Measurements from ENCODE around the gene AGBL1.

AGBL1 gene

DNA sequence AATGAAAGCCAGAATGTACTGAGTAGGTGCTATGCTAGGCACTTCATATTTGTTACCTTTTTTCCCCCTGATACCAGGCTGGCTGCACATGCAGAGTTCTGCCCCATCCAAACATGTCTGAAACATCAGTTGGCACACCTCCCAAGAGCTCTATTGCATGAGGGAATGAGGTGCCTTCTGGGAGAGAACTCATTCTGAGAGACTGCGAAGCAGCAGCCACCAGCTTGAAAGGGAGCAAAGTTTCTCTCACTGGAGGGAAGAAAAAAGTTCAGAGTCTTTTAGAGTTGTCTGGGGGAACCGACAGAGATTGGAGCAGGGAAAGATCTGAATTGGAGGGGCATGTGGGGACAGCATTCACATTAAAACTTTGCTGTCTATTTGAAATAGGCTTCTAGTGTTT lies 84.1 kb downstream of the AGBL1 start:
- no peak for DNase-seq (ENCODE audit: low read depth in 2 of 2)

DNA sequence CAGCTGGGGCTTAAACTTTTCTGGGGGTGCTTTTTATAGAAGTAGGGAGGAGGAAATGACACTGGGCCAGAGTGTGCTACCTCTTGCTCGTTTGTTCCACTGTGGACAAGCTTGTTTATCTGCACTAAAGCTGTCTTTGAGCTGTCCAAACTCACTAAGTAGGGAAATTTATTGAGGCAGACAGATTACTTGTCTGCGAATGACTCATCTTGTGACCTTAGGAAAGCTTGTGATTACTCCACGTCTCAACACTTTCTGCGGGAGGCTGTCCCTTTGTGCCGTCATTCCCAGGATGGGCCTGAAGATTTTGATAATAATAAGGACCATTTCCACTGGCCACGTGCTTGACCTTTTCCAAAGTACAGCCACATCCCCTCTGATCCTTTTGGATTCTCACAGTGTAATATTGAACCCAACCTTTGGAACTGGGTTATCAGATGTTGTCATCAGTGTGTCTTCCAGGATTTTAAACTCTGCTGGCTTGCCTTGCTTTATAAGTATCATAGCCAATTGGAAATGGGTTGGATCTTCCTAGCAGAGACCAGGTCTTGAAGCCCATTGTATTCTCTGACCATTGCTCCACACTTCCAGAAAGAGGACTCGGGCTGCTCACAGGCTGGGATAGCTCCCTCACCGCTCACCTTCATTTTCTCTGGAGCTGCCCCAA lies 84.7 kb downstream of the AGBL1 start:
- DNase-seq (ENCODE audit: low read depth in 2 of 2) = no peak

DNA sequence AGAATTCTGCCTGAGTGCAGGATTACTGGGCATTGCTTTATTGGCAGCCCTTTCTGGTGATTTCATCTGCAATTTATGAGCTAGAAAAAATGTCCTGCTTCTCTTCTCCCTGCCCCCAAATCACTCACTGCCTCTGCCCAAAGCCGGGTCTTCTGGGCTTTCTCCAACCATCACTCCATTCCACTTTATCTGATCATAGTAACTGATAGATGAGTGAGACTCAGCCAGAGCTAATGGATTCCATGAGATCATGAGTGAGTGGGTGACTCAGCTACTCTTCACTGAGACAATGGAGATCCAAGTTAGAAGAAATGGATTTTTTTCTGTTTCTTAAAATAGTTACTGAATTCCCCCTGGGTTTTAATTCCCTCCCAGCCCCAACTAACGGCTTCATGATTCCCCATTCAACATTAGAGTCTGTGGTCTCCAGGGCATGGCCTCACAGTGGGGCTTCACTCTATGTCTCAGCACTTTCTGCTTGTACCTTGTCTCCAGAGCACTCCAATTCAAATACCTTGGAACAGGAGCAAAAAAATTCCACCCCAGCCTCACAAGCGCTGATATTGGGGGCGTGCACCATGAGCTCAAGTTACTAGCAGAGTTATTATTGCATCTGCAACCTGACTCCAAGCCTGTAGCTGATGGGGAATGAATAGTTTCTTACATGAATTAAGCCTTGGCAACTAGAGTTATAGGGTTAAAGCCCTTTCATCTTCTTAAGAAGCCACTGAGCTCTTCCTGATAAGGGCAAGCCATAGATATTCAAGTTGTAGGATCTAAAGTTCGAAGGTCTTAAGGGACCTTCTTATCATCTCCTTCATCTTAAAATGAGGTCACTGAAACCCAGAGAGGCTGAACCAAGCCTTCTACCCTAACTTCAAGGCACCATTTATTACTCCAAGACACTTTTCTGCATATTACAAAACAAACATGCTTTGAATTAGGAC lies 85.9 kb downstream of the AGBL1 start:
- no peak for DNase-seq (ENCODE audit: low read depth in 2 of 2)

DNA sequence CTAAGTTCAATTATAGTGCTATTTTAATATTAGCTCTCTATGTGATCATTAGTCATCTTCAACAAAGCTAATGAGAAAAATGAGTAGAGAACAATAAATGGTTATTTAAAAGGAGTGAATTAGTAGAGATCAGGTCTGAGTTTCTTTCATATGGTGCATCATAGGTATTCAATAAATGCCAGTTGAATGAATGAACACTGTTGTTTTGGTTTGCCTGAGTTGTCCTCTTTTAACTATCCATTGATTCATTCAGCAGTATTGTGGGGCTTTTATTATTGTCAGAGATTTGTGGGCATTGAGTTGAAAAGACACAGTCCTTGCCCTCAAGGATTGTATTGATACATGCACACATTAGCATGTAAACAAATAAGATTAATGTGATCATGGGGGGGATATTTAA lies 88.2 kb downstream of the AGBL1 start:
- DNase-seq (ENCODE audit: low read depth in 2 of 2) = no peak

DNA sequence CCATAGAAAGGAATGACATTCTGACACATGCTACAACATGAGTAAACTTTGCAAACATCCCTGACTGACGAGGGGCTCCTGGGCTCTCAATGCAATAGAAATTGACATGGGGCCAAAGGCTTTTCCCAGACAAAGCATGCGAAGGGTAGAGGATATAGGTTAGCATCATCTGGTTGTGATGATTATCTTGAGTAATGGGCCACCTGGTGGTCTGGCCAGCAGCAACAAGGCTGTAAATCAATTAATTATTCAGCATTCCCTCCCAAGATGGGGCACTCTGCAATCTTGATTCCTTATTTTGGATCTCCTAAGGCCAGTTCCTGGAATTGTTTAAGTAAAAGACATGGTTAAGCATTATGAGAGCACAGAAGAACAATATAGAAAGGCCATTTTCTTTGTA lies 99.2 kb downstream of the AGBL1 start:
- no peak for DNase-seq (ENCODE audit: low read depth in 2 of 2)

DNA sequence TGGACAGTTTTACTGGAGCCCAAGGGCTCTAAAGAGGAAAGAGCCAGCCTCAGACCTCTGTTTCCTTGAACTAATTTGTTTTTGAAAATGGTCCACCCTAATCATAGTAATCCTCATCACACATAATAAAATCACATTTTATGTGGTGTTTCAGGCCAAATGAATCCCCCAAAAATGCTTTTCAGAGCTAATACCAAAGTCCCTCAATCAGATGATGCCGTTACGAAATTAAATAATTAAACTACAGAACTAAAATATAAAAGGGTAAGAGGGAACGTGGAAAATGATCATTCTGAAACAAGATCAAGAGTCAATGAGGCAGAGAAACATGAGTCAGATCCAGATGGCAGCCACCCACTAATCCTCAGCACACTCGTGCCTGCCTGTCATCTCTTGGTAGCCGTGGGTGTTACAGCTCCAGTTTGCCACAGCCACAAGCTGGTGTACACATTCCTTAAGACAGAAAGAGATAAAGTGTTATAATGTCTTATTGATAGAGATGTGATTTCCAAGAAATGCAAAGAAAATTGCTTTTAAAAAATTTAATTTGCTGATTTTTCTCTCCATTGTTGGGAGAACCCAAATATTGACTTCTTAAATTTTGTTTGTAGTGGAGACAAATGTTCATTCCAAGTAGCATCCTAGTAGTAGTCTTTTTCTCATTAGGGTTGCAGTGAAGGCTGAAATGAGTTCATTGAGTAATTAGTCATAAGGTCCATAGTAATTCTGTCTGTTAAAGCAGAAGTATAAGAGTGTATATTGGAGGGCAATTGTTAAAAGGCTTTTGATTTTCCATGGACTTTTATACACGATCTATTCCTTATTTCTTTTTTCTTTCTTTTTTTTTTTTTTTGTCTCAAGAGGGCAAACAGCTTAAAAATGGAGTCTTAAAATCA lies 104.2 kb downstream of the AGBL1 start:
- peak in 1 of 2 donors; percentile 30 for DNase-seq (ENCODE audit: low read depth in 2 of 2)

DNA sequence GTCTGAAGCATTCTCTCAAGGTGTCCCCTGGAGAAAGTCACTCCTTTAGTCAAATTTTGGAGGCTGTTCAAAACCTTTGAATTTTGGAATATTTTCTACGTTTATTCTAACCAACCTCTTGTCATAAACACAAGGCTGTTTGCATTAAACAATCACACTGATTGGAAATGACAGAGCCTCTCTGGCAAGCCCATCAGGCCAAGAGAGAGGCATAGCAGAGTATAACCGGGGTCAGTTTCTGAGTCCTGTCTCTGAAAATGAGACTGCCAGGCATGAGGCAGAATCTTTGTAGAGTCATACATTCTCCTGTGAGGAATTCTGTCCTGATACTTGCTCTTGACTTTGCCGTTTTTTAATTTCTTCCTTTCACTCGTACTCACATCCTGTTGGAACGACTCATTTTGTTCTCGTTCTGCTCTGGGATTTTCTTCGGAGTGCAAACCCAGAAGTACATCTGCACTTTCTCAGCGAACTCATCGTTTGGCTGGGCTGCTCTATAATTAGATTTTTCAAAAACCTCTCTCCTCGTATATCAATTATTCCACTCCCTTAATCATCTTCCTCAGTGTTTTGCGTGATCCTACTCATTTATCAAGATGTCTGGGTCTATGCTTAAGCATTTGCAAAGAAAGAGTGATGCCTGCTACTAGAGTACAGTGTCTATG lies 114.2 kb downstream of the AGBL1 start:
- DNase-seq (ENCODE audit: low read depth in 2 of 2) = no peak

DNA sequence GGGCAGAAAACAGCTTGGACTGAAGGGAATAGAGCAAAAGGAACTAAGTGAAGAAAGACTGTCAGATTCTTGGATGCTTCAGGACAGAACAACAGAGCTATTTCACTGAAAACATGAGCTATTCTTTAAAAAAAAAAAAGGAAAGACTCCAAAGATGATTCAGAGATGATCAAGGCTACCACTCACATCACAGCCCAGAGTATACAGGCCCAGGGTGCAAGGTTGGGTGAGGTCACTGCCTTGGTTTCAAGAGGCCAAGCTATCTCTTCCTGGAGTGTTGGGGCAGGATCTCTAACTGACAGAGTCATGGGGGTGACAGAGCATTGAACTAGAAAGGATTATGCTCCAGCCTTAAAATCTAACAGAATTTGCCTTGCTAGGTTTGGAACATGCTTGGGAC lies 118.1 kb downstream of the AGBL1 start:
- DNase-seq (ENCODE audit: low read depth in 2 of 2) = no peak

DNA sequence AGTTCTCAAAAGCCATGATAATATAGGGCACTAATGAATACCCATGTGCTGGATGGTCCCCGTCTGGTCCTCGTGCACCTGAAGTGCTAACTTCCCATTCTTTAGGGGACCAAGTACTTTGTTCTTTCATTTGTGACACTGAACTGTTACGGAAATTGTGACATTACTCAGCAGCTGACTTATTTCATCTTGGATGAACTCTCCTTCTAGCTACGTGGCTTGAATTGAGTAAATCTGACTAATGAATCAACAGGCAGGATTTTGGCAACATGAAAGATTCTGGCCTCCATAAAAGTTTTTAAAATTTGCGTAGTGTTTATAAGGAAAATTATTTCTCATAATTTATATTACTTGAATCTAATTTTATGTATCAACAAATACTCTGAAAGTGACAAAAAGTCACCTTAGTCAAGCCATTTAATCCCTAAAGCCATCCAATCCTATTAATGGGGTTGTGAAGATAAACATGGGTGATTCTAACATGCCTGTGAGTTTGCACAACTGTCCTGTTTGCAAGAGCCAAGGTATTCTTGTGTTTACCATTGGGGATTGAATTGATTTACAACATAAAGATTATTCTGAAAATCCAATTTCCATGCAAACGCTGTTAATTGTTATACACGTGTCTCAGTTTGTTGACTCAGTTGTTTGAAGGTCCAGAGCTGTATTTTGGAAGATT lies 119.9 kb downstream of the AGBL1 start:
- DNase-seq (ENCODE audit: low read depth in 2 of 2) = no peak

DNA sequence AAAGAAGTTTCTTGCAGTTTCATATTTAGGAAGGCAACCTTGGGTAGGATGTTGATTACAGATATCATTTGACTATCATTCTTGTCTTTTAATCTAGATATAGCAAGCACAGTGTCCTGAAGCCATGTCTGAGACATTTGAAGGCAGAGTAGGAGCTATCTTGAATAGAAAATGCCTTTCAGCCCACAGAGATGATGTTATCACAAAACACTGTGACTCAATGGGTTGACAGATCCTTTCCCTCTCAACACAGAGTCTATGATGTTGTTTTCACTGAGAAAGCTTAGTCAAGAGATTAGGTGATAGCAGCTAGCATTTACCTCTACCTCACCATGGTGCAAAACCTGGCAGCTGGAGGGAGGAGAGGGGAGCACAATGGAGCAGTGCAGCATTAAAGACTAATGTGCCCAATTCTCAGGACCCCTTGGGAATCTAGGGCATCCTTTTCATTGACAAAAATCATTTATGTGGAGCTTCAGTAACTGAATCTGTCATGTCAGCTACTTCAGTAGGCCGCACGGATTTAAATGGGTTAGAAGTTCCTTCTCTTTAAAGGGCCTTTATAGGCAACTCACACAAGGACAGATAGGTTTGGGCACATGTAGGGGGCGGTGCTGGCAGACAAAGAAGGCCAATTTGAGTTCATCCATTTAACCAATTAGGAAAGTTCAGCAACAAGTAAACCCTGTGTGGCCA lies 121.8 kb downstream of the AGBL1 start:
- DNase-seq (ENCODE audit: low read depth in 2 of 2) = no peak

DNA sequence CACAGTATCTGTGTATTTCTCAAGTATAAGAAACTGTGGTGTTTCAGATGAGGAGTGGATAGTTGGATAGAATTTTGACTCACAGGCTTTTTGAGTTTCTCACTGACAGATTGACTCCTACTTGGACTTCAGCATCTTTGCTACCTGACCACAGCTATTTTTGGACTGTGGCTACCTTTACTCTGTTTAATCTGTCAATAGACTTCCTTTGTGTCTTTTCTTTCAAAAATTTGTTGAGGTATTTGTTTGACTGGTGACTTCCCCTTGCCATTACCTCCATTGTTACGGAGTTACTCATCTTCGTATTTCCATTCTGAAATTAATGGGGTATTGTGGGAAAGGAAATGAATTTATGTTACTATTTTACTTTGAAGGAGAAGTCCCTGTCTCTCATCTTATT lies 123.8 kb downstream of the AGBL1 start:
- DNase-seq (ENCODE audit: low read depth in 2 of 2) = no peak

DNA sequence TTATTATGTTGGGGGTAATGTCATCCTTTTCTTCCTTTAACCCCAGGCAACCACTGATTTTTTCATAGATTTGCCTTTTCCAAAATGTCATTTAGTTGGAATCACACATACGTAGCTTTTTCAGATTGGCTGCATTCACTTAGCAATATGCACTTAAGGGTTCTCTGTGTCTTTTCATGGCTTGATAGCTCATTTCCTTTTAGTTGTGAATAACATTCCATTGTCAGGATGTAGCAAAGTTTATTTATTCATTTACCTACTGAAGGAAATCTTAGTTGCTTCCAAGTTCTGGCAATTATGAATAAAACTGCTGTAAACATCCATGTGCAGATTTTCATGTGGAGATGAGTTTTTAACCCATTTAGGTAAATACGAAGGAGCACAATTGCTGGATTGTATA lies 125.4 kb downstream of the AGBL1 start:
- DNase-seq (ENCODE audit: low read depth in 2 of 2) = no peak

DNA sequence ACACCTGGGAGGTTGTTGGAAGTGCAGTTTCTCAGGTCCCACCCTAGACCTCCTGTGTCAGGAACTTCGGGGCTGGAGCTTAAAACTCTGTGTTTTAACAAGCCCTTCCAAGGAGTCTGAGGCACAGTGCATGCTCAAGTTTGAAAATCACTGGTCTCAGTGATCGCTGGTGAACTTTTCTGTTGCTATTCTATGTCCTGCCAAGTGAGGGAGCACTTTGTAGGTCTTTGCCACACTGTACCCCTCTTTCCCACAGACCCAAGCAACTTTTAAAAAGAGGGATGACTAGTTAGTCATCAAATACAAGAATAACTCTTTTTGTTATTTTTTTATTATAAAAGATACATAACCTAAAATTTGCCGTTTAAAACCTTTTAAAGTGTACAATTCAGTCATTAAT lies 133.7 kb downstream of the AGBL1 start:
- no peak for DNase-seq (ENCODE audit: low read depth in 2 of 2)

DNA sequence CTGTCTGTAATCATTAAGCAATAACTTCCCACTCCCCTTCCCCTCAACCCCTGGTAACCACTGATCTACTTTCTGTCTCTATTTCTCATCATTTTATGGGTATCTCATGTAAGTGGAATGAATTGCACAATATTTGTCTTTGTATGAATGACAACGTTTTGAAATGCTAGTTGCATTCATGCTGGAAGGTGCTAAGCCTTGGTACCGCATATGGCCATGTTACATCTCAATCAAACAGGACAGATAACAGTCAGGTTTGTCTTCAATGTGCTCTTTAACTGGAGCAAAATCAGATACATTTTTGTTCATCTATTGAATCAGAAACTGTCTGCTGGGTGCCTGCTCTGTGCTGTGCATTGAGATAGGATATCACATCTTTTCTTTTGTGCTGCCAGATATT lies 134.2 kb downstream of the AGBL1 start:
- DNase-seq (ENCODE audit: low read depth in 2 of 2) = no peak

DNA sequence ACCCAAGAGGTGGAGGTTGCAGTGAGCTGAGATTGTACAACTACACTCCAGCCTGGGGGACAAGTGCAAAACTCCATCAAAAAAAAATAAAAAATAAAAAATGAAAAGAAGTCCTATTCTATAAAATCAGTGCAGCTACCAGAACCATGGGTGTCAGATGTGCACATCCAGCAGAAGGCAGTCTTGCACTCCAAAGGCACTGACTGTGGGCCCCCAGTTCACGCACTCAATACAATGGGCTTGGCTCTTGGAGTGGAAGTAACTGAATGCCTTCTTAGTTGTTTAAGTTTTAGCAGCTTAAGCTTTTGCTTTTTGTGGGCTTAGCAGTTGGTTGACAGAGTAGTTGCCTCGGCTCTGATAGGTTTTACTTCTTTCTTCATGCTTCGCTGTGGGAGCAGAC lies 141.4 kb downstream of the AGBL1 start:
- DNase-seq (ENCODE audit: low read depth in 2 of 2) = no peak

DNA sequence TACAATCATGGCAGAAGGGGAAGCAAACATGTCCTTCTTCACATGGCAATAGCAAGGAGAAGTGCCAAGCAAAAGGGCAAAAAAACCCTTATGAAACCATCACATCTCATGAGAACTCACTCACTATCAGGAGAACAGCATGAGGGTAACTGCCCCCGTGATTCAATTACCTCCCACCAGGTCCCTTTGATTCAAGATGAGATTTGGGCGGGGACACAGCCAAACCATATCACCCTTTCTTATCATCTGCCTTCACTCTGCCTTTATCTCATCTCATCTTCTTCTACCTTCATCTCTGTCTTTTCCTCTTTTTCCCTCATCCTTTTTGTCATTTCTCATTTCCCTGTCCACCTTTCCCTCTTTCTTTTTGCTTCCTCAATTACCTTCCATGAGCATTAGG lies 149.6 kb downstream of the AGBL1 start:
- DNase-seq (ENCODE audit: low read depth in 2 of 2) = no peak

DNA sequence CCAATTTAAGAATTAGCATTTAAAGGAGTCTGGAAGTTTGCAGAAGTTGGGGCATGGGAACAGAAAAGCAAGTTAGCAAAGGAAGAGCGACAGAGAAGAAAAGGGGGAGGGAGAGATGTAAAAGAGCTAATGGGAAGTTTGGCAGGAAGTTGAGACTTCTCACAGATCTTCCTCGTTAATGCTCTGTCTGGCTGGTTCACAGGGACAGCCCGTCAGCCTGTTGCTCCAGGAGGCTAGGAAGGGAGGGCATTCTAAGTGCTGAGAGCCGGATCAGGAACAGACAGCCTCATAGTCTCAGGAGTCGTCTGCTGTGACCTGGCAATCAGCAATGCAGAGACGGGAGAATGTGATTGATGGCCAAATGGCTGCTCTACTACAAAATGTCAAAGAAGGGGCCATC lies 150.3 kb downstream of the AGBL1 start:
- DNase-seq (ENCODE audit: low read depth in 2 of 2) = no peak

DNA sequence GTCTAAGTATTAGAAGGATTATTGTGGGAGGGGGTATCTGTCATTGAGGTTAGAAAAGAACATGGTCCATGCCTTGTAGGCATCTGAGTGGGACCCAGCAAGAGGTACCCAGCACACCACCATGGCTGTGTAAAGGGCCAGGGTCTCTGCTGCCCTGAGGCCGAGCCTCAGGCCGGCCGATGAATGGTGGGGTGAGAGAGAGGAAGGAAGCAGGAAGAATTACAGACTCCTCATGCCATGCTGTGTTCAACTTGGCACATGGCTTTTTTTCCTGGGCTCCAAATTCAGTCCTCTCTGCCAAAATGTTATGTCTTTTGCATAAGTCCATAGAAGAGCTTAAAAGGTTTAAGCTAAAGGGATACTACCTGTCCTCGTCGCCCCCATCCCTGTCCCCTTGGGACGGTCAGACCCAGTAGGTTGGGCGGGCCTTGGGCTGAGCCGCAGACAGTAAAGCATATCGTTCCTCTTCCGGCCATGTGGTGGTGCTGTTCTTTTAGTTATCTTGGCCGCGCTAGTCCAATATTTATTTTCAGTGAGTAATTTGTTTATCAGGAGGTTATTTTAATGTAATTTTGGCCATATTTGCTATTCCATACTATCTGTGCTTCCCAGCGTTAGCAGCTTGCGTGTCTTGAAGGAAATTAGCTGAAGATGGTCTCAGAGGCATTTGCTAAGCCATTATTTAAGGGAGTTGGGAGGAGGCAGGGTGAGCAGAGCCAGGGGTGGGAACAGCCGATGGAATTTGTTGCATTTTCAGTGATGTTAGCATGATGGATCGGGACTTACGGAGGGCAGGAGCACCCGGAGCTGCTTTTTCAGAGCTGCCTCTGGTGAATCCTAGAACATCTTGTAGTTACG lies 152.4 kb downstream of the AGBL1 start:
- DNase-seq (ENCODE audit: low read depth in 2 of 2) = no peak

DNA sequence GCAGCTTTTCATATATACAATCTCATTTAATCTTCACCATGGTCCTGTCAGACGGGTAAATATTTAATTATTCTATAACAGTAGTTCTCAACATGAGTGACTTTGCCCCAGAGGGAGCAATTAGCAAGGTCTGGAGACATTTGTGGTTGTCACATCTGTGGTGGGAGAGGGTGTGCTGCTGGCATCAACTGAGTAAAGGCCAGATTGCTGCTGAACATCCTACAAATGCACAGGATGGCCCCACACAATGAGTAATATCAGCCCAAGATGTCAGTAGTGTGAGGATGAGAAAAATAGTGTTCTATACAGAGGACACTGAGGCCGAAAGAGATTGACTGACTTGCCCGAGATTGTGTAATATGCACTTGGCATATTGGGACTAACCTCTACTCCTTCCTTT lies 156.0 kb downstream of the AGBL1 start:
- DNase-seq (ENCODE audit: low read depth in 2 of 2) = no peak
